Kidney tubule cell (primary cell): ENCODE results near the gene EXOC7.

Experiments
- DNase-seq: peaks from one replicate; pipeline ENCODE4 v3.0.0-alpha.2; 2018; ENCODE audit warnings: low spot score

EXOC7 gene

DNA sequence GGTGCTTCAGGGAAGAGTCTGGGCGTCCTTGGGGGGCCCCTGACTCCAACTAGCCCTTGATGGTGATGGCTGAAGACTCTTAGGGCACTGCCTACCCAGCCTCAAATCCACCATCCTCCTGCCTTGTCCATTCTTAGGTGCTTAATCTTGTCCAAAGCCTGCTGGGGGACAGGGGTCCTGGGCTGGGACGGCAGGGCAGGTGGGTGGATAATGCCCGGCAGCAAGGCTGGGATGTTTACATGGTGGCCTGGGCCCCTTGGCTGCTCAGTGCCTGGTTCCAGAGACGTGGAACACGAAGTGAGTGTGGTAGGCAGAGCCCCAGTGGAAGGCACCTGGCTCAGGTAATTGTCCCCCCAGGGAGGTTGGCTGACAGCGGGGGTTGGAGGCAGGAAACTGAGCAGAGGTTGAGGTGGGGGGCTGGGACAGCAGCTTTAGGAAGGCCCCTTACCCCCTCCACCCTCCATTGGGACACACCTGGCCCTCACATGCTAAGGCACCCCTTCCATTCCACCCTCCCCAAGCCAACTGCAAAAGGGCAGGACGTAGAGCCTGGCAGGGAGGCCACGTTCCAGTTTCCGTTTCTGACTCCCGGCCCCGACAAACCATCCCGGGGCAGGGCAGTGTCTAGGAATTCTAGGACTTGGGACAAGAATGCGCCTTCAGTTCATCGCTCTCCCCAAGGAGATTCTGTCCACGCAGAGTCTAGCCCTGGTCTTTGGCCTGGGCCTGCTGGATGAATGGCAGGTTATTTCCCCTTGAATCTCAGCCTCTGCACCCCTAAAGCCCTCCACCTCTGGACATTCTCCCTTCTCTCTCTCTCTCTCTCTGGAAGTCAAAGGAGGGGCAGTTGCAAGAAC, 35.5 kb upstream of the EXOC7 start:
- DNase-seq: no peak

DNA sequence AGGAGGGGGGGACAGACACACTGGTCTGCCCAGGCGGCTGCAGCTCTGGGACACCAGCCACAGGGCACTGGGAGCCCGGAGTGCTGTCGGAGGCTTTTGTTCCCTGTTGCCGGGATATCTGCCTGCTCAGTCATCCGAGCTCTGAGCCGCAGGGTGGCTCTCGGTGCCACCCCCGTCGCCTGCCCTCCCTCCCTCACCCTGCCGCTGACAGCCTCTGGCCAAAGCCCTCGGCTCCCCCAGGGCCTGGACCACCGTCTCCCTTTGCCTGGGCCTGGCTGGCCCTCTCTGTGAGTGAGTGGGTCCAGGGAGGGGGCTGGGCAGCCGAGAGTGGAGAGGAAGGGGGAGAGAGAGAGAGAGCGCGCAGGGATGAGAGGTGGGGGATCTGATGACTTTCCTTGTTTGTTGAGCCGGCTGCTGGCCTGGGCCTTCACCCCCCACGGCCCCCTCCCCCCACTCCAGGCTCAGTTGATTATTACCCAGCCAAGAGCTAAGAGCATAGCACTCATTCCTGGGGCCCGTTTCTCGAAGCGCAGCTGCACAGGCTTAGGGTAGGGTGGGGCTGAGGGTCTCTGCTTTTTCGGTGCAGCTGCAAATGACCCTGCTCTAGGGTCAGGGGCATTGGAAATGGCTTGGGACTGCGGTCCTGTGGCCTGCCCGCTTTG, 34.8 kb upstream of the EXOC7 start:
- peak; percentile 77 for DNase-seq

DNA sequence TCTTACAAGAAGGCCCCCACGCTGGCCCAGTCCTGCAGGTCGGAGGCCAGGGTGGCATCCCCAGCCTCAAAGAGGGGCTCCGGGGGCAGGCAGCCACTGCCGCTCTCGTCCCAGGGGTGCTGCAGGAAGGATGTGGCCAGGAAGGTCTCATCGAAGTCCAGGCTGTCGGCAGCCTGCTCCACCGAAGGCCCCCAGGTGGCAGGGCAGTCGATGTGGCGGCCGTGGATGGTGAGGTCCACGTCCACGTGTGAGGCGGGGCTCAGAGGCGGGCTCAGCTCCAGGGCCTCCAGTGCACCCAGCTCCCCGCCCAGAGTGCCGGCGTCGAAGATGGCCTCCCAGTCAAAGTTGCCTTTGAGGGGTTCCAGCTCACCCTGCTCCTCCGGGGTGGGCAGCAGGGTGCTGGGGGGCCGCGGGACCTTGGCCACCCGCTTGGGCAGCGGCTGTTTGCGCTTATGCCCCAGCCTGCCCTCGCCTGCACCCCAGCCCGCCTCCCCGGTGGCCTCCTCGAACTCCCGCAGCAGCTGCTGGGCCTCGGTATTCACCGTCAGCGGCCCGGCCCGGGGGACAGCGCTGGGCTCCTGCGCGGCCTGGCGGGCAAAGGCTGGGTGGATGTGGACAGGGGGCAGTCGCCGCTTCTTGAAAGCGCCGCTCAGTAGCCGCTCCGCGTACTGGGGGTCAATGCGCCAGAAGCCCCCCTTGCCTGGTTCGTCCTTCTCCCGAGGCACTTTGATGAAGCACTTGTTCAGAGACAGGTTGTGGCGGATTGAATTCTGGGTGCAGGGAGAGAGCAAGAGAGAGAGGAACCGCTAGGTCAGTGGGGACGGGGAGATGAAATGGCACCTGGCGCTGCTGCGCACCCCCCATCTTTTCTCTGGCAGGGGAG, 34.0 kb upstream of the EXOC7 start:
- no peak for DNase-seq

DNA sequence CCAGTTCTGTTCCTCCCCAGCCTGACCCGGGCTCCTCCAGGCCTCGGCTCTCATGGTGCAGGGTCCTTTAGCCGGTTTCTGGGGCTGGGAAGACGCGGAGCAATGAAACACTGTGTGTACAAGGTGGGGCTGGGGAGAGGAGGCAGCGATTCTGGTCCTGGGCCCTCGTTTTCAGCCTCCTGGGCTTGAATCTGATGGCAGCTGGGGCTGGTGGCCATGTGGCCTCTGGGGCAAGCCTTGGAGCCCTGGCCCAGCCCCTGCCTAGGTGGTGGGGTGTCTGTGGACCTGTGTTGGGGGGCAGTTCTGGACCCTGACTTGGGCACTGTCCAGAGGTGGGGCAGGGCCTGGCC, 33.4 kb upstream of the EXOC7 start:
- no peak for DNase-seq

DNA sequence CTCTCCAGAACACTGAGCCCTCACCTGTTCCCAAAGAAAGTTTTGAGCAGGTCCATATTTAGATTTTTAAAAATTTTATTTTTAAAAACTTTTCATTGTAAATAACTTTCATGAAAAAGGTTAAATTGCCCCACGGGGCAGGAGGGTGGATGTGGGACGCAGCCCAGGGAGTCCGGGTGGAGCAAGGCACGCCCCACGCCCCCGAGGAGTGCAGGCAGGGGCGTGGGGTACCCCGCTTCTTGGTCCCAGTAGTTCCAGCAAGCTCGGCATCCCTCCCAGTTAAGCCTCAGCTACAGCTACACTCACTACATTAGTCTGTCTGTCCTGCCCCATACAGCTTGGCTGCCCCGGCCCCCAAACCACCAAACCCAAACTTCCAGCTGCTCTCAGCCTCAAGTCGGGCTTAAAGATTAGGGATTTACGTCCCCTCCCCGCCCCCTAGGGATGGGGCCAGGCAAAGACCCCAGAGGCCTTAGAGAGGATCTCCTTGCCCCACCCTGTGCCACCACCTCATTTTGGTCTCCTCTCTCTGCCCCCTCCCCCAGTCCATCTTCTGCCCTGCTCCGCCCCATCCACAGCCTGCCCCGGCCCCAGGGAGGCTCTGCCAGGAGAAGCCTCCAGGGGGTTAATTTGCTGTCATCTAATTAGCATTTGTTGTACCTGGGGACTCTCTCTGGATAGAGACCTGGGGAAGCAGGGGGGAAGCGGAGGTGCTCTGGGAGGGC, 32.9 kb upstream of the EXOC7 start:
- no peak for DNase-seq

DNA sequence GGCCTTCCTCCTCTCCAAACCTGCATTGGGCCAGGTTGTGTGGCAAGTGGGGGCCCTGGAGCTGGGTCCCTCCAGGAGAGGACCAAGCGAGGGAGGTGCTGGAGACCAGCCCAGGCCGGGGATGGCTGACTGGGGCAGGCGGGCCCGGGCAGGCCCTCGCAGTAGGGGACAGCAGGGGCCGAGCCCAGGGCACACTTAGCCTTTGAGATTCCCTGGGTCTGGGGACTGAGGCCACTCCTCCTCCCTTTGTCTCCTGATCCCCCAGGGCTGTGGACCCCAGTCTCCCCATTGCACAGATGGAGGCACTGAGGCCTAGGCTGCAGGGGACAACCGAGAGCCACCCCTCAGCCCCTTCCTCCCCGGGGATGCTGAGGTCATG, 32.2 kb upstream of the EXOC7 start:
- DNase-seq: no peak

DNA sequence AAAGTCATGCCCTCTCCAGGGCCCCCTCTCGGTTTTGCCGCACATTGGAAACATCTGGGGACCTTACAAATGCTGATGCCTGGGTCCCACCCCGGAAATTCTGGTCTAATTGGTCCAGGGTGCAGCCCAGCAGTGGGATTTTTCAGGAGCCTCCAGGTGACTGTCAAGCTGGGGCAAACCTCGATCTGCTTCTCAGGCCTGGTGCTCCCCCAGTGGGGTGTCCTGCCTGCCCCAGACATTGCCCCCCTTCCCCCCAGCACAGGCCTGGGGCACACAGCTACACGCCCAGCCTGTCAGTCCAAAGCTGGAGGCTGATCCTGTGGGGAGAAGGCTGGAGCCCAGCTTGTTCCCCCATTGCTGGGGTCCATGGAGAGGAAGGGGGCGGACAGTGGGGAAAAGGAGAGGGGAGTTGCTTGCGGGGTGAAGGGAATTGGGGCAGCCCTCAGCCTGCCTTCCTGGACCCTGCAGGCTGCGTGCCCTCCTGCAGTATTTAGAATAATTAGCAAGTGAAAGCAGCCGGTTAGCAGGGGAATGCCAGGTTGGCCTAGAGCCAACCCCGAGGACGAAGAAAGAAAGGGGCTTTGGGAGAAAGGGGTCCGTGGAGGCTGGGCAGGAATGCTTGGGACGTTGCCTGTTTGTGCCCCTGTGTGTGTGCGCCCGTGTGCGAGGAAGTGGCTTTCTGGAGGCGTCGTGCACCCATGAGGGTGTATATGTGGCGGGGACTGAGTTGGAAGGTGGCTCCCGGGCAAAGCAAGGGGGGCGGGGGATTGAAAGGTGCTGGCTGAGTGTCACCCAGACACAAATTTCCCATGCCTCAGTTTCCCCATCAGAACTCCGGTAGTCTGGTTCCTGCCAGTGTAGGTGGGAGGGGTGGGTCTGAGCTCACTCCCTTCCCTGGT, 31.6 kb upstream of the EXOC7 start:
- DNase-seq: no peak

DNA sequence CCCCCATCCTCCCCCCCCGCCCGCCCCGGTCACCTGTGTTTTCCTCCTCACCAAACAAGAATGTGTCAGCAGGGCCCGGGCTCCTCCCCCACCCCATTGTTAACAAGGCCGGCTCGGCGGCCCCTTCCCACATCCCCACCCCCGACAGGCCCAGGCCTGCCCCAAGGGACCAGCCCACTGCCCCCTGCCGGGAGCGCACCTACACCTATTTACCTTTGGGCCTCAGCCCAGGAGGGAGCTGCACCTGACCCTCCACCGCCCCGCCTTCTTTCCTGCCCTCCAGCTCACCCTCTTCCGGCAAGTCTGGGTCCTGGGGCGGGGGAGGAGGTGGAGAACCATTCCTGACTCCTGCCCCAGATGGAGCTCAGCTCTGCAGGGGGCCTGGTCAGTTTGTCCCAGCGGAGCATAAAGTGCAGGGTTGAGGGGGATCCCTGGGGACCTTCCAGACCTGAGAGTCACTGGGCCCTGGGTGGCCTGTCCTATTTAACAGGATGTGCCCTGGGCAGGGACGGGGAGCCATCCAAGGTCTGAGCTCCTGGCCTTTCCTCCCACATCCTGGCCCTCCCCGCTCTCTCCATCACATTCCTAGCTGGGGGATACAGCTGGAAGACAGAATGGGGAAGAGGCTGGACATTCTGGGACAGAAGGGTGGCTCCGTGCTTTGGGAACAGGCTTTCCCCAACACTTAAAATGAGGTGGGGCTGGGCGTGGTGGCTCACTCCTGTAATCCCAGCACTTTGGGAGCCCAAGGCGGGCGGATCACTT, 29.2 kb upstream of the EXOC7 start:
- peak; percentile 65 for DNase-seq

DNA sequence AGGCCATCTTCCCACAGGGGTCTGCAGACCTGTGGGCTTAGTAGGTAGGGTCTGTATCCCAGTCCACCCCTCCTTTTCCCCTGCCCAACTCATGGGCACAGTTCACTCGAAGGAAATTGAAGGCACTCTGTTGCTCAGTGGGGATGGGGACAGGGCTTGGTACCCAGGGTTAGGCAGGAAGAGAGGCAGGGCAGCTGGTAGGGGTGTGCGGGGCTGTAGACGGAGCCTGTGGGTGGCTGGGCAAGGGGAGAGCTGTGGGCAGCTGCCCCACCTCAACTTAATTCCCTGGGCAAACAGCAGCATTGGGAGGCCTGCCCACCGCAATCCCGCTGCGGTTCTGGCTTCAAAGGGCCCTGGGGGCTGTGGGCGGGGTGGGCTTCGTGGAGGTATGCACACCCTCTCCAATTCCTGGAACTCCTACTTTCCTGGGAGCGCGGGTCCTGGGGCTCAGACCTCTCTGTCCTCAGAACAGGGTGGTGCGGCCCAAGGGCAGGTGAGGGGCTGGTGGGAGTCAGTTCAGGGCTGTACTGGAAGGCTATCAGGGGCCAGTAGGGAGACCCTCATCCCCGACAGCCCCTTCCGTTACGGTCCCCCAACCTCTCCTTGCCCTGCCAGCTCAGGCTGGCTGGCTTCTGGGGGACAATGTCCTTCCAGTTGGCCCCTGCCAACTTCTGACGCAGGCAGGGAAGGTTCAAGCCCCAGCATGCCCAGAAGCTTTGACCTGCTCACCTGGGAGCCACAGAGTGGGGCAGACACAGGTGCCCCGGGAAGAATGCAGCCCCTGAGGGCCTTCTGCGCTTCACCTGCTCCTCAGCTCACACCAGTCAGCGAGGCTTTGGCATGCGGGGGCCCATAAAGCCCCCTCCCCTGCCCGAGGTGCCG, 28.3 kb upstream of the EXOC7 start:
- no peak for DNase-seq

DNA sequence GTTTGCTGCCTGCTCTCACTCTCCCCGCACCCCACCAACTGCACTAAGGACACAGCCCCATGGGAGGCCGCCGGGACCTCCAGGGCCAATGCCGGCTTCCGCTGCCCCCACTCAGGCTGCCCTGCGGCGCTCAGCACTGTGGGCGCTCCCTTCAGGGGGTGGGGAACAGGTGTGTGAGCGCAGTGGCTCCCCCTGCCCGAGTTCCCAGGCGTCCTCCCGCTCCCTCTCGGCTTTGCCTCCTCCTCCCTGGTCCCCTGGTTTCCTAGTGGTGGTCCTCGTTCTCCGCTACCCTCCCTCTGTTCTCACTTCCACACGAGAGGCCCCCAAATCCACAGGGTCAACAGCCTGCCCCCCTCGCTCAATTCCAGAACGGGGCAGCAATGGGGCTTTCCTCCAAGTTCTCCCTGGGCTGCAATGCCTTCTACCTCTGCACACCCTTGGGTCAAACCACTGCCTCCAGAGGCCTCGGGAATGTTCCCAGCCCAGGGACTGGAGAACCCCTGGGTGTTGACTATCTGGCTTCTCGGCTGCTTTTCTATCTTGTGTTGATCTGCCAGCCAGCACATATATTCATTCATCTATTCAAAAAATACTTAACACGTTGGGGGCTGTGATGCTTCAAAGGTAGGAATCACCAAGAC, 27.6 kb upstream of the EXOC7 start:
- no peak for DNase-seq

DNA sequence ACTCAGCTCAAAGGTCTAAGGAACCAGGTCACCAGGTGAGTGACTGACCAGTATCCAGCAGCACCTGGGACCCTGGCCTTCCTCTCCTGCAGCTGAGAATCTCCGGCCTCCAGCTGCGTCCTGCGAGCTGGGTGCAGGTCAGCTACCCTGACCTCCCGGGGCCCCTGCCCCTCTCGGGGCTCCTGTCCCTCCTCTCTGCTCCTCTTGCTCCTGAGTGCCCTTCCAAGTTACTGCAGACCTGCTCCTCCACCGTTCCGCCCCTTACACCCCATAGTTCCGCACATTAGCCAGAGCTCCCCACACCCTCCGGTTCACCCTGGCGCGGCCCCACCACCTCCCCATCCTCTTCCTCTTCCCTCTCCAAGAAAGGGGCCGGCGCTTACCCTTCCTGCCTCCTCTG, 26.9 kb upstream of the EXOC7 start:
- no peak for DNase-seq

DNA sequence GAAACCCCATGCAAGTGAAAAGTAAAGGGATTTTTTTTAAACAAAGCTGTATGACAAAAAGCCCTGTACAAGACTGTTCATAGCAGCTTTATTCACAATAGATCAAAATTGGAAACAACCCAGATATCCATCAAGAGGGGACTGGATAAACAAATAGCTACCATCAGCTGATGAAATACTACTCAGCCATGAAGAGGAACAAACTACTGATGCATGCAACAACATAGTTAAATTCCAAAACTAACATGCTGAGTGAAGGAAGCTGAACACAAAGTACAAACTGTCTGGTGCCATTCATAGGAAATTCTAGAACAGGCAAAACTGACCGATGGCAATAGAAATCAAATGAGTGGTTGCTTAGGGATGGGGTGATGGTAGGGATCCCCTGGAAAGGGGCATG, 22.3 kb upstream of the EXOC7 start:
- no peak for DNase-seq

DNA sequence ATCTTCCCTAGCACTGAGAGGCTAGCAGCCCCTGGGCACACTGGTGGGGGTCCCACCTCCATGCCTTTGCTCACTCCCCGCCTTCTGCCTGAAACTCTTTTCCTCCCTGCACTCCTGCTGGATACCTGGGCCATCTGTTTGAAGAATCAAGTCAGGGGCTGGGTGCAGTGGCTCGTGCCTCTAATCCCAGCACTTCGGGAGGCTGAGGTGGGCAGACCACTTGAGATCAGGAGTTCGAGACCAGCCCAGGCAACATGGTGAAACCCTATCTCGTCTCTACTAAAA, 21.7 kb upstream of the EXOC7 start:
- no peak for DNase-seq

DNA sequence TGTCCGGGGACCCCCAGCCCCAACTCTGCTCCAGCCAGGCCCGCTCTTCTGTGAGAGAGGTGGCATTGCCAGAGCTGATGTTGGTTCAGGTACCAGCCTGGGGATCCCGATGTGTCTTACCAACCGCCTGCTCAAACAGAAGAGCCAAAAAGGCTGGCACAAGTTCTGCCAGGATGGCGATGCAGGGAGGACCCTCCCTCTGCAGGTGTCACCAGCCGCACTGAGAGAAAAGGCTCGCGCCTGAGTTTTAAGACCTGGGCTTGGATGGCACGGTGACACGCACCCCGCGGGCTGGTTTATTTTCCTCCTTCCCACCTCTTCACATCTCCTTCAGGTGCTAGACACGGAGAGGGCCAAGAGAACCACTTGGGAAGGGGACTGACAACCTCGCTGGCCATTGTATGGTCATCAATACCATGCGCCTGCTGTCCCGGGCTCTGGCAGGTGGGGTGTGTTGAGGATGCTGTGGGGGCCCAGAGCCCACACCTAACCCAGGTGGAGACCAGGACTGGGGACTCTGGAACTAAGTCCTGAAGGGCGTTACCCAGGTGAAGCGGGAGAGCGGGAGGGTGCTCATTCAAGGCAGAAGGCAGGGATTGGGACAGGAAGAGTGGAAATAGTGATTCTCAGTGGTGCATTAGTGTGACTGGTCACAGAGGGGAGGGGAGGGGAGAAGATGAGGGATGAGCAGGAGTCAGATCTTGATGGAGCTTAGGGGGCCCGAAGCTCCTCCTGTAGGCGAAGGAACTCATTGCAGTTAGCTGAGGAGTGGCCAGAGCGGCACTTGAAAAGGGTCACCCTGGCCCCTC, 21.2 kb upstream of the EXOC7 start:
- DNase-seq: no peak

DNA sequence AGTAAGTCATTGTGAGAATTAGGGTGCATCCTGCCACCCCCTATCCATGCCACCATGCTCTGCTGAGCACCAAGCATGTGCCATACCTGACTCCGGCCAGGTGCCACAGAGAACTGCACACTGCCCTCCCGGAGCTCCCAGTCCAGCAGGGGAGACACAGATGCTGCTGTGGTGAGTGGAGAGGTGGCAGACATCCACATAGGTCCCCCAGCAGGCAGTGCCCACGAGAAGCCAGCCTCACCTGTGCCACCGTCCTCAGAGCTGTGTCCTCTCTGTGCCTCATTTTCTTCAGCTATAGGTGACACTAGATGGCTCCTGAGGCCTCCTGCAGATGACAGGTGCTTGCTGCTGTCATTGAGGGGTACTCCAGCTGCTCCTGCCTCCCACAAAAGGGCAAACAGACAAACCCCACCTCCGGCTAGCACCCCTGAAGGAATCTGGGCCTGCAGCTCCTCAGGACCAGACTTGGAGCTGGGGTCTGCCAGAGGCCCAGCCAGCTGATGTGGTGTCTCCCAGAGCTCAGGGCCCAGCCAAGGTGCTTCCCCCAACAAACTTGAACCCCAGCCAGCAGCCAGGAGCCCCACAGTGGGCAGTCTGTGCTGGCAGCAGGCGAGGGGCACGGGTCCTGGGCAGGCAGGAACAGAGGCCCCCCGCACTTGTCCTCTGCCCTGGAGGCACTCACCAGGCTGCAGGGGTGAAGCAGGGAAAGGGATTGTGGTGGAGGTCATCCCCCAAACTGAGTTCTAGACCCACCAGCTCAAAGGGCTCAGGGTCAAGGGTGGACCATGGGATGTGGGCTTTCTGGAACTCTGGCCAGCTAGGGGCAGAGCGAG, 20.4 kb upstream of the EXOC7 start:
- DNase-seq: no peak

DNA sequence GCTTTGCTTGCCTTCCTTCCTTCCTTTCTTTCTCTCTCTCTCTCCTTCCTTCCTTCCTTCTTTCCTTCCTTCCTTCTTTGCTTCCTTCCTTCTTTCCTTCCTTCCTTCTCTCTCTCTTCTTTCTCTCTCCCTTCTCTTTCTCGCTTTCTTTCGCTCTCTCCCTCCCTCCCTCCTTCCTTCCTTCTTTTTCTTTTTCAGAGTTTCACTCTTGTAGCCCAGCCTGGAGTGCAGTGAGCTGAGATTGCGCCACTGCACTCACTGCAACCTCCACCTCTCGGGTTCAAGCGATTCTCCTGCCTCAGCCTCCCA, 19.6 kb upstream of the EXOC7 start:
- DNase-seq: no peak

DNA sequence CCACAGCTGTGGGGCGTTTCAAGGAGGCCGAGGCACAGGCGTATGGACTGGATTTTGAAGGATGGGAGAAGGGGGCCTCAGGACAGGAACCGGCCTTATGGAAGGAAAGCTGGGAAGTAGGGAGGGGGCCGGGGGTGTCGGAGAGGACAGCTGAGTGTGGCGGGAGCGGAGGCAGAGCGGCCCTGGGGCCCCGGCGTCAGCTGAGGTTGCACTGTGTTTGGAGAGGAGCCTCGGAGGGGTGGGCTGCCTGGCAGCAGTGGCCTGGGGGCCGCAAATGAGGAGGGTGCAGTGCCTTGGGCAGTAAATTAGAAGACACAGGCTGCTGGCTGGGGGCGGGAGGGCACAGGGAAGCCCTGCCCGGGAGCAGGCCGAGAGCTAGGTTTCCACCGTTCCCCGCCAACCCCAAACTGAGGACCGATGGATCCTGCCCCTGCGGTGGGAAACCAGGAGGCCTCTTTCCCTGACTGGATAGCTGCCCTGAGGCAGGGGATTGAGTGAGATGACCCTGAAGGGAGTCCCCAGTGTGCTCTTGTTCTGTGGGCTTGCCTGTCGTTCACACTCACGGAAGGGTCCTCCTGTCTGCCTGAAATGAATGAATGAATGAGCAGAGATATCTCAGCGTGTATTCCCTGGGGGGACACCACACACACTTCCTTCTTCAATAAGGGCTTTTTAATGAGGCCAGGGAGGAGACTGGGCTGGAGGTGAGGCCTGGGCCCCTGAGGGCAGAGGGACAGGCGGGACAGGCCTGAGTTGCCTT, 19.0 kb upstream of the EXOC7 start:
- no peak for DNase-seq
